ENCODE measurements around the gene STXBP2. TPM values are rescaled to one million over a fixed set of nuclear protein-coding genes. Genes with fewer than 3 reads are reported as not detected.

The STXBP2 gene
- total RNA-seq, 1 experiment from 2014 or later: 102 TPM

- no TSS peak for BruUV-seq (replicated peaks)
These were observed 21.8 kb upstream of the STXBP2 start for GRCh38 chr19:7614859-7615741.

DNA sequence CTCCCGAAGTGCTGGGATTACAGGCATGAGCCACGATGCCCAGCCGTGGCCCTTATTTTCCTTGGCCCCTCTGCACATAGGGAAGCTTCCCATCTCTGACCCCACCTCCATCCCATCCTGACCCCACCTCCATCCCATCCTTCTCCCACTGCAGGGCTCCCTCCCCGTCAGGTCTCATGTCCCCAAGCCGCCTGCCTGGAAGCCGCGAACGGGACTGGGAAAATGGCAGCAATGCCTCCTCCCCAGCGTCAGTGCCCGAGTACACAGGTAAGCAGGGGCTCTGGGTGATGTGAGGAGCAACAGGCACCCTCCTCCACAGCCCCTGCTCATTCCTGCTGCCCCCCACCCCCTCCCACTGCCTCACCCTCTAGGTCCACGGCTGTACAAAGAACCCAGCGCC, 19.7 kb upstream of the STXBP2 start:
- DNase-seq (ENCODE audit: low read depth, low spot score) (no peak), ATAC-seq (no peak)
- intact Hi-C loops (cut with micrococcal nuclease; ENCODE audit: unreplicated experiment): no loop called here
- in situ Hi-C loops (cut with HindIII; ENCODE audit: low pct_unique_long_range_greater_than_20kb, low sequenced_read_pairs): no loop called here
- no peak overlapping the region for H3K27ac ChIP-seq (ENCODE audit: low read length)
- CTCF ChIA-PET: no interaction called here
- H3K36me3 ChIP-seq (ENCODE audit: control insufficient read depth, insufficient read depth, low read length): no peaks in the 10 kb centered on the region
- no peaks in the 10 kb centered on the region for H3K9me3 ChIP-seq (ENCODE audit: control insufficient read depth, insufficient read depth, low read depth, low read length)
- H3K27me3 ChIP-seq (ENCODE audit: control insufficient read depth, insufficient read depth, low read length): no peaks in the 10 kb centered on the region
- H3K4me3 ChIP-seq (ENCODE audit: low read depth in 2 of 2, low read length in 2 of 2): no peak overlapping the region
- POLR2A ChIA-PET: no interaction called here
- H3K4me1 ChIP-seq (ENCODE audit: control insufficient read depth, insufficient read depth, low read length): no peaks in the 10 kb centered on the region
- TF ChIP-seq SIN3A (IDR thresholded peaks at IDR 0.05; ENCODE audit: borderline replicate concordance, insufficient read depth, low read depth, low read length) (no peak), POLR2AphosphoS5 (IDR thresholded peaks at IDR 0.05; ENCODE audit: low read depth, low read length) (no peak), CTCF (IDR thresholded peaks at IDR 0.05) (no peak), TCF7L2 (IDR thresholded peaks at IDR 0.05; ENCODE audit: low read depth, low read length) (no peak)
- TF ChIP-seq, protein P1, sequence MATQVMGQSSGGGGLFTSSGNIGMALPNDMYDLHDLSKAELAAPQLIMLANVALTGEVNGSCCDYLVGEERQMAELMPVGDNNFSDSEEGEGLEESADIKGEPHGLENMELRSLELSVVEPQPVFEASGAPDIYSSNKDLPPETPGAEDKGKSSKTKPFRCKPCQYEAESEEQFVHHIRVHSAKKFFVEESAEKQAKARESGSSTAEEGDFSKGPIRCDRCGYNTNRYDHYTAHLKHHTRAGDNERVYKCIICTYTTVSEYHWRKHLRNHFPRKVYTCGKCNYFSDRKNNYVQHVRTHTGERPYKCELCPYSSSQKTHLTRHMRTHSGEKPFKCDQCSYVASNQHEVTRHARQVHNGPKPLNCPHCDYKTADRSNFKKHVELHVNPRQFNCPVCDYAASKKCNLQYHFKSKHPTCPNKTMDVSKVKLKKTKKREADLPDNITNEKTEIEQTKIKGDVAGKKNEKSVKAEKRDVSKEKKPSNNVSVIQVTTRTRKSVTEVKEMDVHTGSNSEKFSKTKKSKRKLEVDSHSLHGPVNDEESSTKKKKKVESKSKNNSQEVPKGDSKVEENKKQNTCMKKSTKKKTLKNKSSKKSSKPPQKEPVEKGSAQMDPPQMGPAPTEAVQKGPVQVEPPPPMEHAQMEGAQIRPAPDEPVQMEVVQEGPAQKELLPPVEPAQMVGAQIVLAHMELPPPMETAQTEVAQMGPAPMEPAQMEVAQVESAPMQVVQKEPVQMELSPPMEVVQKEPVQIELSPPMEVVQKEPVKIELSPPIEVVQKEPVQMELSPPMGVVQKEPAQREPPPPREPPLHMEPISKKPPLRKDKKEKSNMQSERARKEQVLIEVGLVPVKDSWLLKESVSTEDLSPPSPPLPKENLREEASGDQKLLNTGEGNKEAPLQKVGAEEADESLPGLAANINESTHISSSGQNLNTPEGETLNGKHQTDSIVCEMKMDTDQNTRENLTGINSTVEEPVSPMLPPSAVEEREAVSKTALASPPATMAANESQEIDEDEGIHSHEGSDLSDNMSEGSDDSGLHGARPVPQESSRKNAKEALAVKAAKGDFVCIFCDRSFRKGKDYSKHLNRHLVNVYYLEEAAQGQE (IDR thresholded peaks at IDR 0.05; ENCODE audit: insufficient read depth in 1 of 2, low read depth in 2 of 2, low read length in 1 of 2): no peak
- no TSS peak for BruUV-seq (replicated peaks)

More at GRCh38 chr19:7614859-7615741, 21.8 kb upstream of the STXBP2 start:
- H3K27me3 ChIP-seq (ENCODE audit: control insufficient read depth, insufficient read depth, low read length): no peaks in the 10 kb centered on the region
- ChIA-PET POLR2A (no interaction called here), CTCF (no interaction called here)
- DNase-seq (ENCODE audit: low read depth, low spot score): no peak
- in situ Hi-C loops (cut with HindIII; ENCODE audit: low pct_unique_long_range_greater_than_20kb, low sequenced_read_pairs) (no loop called here), intact Hi-C loops (cut with micrococcal nuclease; ENCODE audit: unreplicated experiment) (no loop called here)
- H3K27ac ChIP-seq (ENCODE audit: low read length): no peak overlapping the region
- H3K4me3 ChIP-seq (ENCODE audit: low read depth in 2 of 2, low read length in 2 of 2): no peak overlapping the region
- H3K36me3 ChIP-seq (ENCODE audit: control insufficient read depth, insufficient read depth, low read length): no peaks in the 10 kb centered on the region
- no peak for TF ChIP-seq TCF7L2 (IDR thresholded peaks at IDR 0.05; ENCODE audit: low read depth, low read length)
- no peak for TF ChIP-seq SIN3A (IDR thresholded peaks at IDR 0.05; ENCODE audit: borderline replicate concordance, insufficient read depth, low read depth, low read length)
- no peak for TF ChIP-seq CTCF (IDR thresholded peaks at IDR 0.05)
- TF ChIP-seq, protein P1 (IDR thresholded peaks at IDR 0.05; ENCODE audit: insufficient read depth in 1 of 2, low read depth in 2 of 2, low read length in 1 of 2): no peak
- TF ChIP-seq POLR2AphosphoS5 (IDR thresholded peaks at IDR 0.05; ENCODE audit: low read depth, low read length): no peak
- ATAC-seq: no peak
- no peaks in the 10 kb centered on the region for H3K4me1 ChIP-seq (ENCODE audit: control insufficient read depth, insufficient read depth, low read length)
- no peaks in the 10 kb centered on the region for H3K9me3 ChIP-seq (ENCODE audit: control insufficient read depth, insufficient read depth, low read depth, low read length)
